BLaER1 (cell line): ENCODE measurements around the gene CPT1B.
"Not testable (repeated sequence)": the region's sequence is repeated elsewhere in the genome, so short reads cannot be mapped to it uniquely, and the experiment has no call there.

Experiments
- H3K27ac ChIP-seq: shearing (Covaris generic); formaldehyde crosslinking; 2 replicates; pipeline ENCODE4 v1.8.1; 2022
- H3K27me3 ChIP-seq: shearing (Covaris generic); formaldehyde crosslinking; 2 replicates; pipeline ENCODE4 v1.8.1; 2022
- H3K36me3 ChIP-seq: shearing (Covaris generic); formaldehyde crosslinking; 2 replicates; pipeline ENCODE4 v1.8.1; 2022
- H3K4me1 ChIP-seq: shearing (Covaris generic); formaldehyde crosslinking; 2 replicates; pipeline ENCODE4 v1.8.1; 2022
- H3K4me2 ChIP-seq: shearing (Covaris generic); formaldehyde crosslinking; 2 replicates; pipeline ENCODE4 v1.8.1; 2022
- H3K4me3 ChIP-seq: shearing (Covaris generic); formaldehyde crosslinking; 2 replicates; pipeline ENCODE4 v1.8.1; 2022
- H3K9ac ChIP-seq: shearing (Covaris generic); formaldehyde crosslinking; 2 replicates; pipeline ENCODE4 v1.8.1; 2022
- H3K9me3 ChIP-seq: shearing (Covaris generic); formaldehyde crosslinking; 2 replicates; pipeline ENCODE4 v1.8.1; 2022
- H4K20me1 ChIP-seq: shearing (Covaris generic); formaldehyde crosslinking; 2 replicates; pipeline ENCODE4 v1.8.1; 2022
- Cebpa-rat ChIP-seq: shearing (Covaris generic); IDR thresholded peaks from 2 replicates; pipeline ENCODE4 v1.8.1; 2022

Gene CPT1B

GRCh38 chr22:50609599-50609998, 31.4 kb upstream of the CPT1B start:
- H3K4me3 ChIP-seq, result no peak overlapping the region
- no peak overlapping the region for H3K4me2 ChIP-seq
- TF ChIP-seq Cebpa-rat, result no peak
- H3K36me3 ChIP-seq, result no peaks in the 10 kb centered on the region
- H3K27ac ChIP-seq, result no peak overlapping the region
- H3K9ac ChIP-seq, result no peak overlapping the region
- H3K27me3 ChIP-seq, result peaks cover 27% of the 10 kb centered on the region
- H3K4me1 ChIP-seq, result peaks cover 9% of the 10 kb centered on the region; the same call in 1 of the 2 replicates
- H3K9me3 ChIP-seq, result no peaks in the 10 kb centered on the region
- peaks cover 10% of the 10 kb centered on the region; the same call in 1 of the 2 replicates for H4K20me1 ChIP-seq

GRCh38 chr22:50608996-50609395, 30.8 kb upstream of the CPT1B start:
- peaks cover 9% of the 10 kb centered on the region; the same call in 1 of the 2 replicates for H3K4me1 ChIP-seq
- no peak overlapping the region for H3K4me3 ChIP-seq
- TF ChIP-seq Cebpa-rat, result no peak
- H3K36me3 ChIP-seq, result no peaks in the 10 kb centered on the region
- H4K20me1 ChIP-seq, result peaks cover 11% of the 10 kb centered on the region; the same call in 1 of the 2 replicates
- no peak overlapping the region for H3K9ac ChIP-seq
- no peak overlapping the region for H3K4me2 ChIP-seq
- no peak overlapping the region for H3K27ac ChIP-seq
- H3K9me3 ChIP-seq, result no peaks in the 10 kb centered on the region
- peaks cover 33% of the 10 kb centered on the region for H3K27me3 ChIP-seq

- not testable (repeated sequence) for H3K4me2 ChIP-seq, H3K9ac ChIP-seq, H3K36me3 ChIP-seq, H3K27ac ChIP-seq, H3K4me3 ChIP-seq, H3K9me3 ChIP-seq, H3K4me1 ChIP-seq
- H3K27me3 ChIP-seq, result peaks cover 40% of the 10 kb centered on the region
- H4K20me1 ChIP-seq, result peaks cover 11% of the 10 kb centered on the region; the same call in 1 of the 2 replicates
Measured at GRCh38 chr22:50608058-50608840, 30.0 kb upstream of the CPT1B start.

GRCh38 chr22:50607659-50608020, 29.4 kb upstream of the CPT1B start:
- TF ChIP-seq Cebpa-rat, result no peak
- peaks cover 16% of the 10 kb centered on the region for H4K20me1 ChIP-seq
- H3K9ac ChIP-seq, result no peak overlapping the region
- H3K27me3 ChIP-seq, result peaks cover 46% of the 10 kb centered on the region
- peaks cover 9% of the 10 kb centered on the region; the same call in 1 of the 2 replicates for H3K4me1 ChIP-seq
- H3K36me3 ChIP-seq, result no peaks in the 10 kb centered on the region
- H3K4me2 ChIP-seq, result no peak overlapping the region
- no peaks in the 10 kb centered on the region for H3K9me3 ChIP-seq
- H3K4me3 ChIP-seq, result no peak overlapping the region
- H3K27ac ChIP-seq, result no peak overlapping the region

- H3K4me1 ChIP-seq, result peaks cover 9% of the 10 kb centered on the region; the same call in 1 of the 2 replicates
- no peaks in the 10 kb centered on the region for H3K9me3 ChIP-seq
- H3K27ac ChIP-seq, result no peak overlapping the region
- no peak for TF ChIP-seq Cebpa-rat
- no peak overlapping the region for H3K9ac ChIP-seq
- H3K27me3 ChIP-seq, result peaks cover 52% of the 10 kb centered on the region
- no peak overlapping the region for H3K4me2 ChIP-seq
- H4K20me1 ChIP-seq, result peaks cover 21% of the 10 kb centered on the region
- no peaks in the 10 kb centered on the region for H3K36me3 ChIP-seq
- no peak overlapping the region for H3K4me3 ChIP-seq
Measured at GRCh38 chr22:50606946-50607658, 28.9 kb upstream of the CPT1B start.

DNA sequence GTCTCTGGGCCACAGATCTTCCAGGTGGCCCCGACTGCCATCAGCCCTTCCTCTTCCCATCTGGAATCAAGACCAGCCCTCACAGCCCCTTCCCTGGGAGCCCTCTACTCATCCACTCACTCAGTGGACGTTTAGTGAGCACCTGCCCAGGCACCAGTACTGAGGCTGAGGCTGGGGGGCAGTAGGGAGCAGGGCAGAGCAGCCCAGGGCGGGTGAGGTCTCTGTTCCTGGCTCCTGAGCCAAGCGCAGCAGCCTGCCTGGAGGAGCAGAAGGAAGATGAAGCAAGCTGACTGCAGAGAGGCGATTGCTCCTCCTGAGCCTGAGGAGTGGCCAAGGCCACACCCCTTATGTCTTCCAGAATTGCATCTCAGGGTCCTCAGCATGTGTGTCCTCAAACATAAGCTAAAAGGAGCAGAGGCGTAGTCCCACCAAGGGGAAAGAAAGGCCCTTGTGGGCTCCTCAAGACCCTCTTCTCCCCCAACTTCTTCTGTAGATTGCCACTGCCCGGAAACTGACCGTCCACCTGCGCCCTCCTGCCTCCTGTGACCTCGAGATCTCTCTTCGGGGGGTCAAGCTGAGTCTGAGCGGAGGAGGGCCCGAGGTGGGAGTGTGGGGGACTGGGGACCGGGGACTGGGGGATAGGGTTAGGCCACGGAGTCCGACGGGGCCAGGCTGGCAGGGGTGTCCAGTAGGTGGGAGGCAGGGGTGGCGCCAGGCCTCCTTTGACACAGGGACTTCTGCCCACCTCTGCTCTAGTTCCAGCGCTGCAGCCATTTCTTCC, 28.1 kb upstream of the CPT1B start:
- TF ChIP-seq Cebpa-rat, result no peak
- no peaks in the 10 kb centered on the region for H3K9me3 ChIP-seq
- peaks cover 59% of the 10 kb centered on the region for H3K27me3 ChIP-seq
- peak overlapping the region; percentile 34; the same call in 1 of the 2 replicates for H3K4me2 ChIP-seq
- H3K36me3 ChIP-seq, result no peaks in the 10 kb centered on the region
- H4K20me1 ChIP-seq, result peaks cover 27% of the 10 kb centered on the region
- no peak overlapping the region for H3K9ac ChIP-seq
- H3K27ac ChIP-seq, result no peak overlapping the region
- peaks cover 9% of the 10 kb centered on the region; the same call in 1 of the 2 replicates for H3K4me1 ChIP-seq
- H3K4me3 ChIP-seq, result no peak overlapping the region

- no peak for TF ChIP-seq Cebpa-rat
- no peak overlapping the region for H3K27ac ChIP-seq
- H3K4me2 ChIP-seq, result peak overlapping the region; percentile 34
- no peak overlapping the region for H3K9ac ChIP-seq
- peaks cover 27% of the 10 kb centered on the region for H4K20me1 ChIP-seq
- no peaks in the 10 kb centered on the region for H3K9me3 ChIP-seq
- no peaks in the 10 kb centered on the region for H3K36me3 ChIP-seq
- H3K27me3 ChIP-seq, result peaks cover 66% of the 10 kb centered on the region
- H3K4me1 ChIP-seq, result peaks cover 9% of the 10 kb centered on the region; the same call in 1 of the 2 replicates
- H3K4me3 ChIP-seq, result no peak overlapping the region
Measured at GRCh38 chr22:50605613-50606074, 27.4 kb upstream of the CPT1B start.

GRCh38 chr22:50605002-50605612, 26.9 kb upstream of the CPT1B start:
- TF ChIP-seq Cebpa-rat, result no peak
- H3K4me3 ChIP-seq, result no peak overlapping the region
- H3K4me2 ChIP-seq, result peak overlapping the region; percentile 34; the same call in 1 of the 2 replicates

More at GRCh38 chr22:50605002-50605612, 26.9 kb upstream of the CPT1B start:
- no peak overlapping the region for H3K27ac ChIP-seq
- H3K9me3 ChIP-seq, result no peaks in the 10 kb centered on the region
- H3K36me3 ChIP-seq, result no peaks in the 10 kb centered on the region
- H4K20me1 ChIP-seq, result peaks cover 28% of the 10 kb centered on the region
- H3K4me1 ChIP-seq, result peaks cover 9% of the 10 kb centered on the region; the same call in 1 of the 2 replicates
- H3K9ac ChIP-seq, result no peak overlapping the region
- H3K27me3 ChIP-seq, result peaks cover 71% of the 10 kb centered on the region
